Measurements from ENCODE around the gene KLF2. TPM values are rescaled to one million over a fixed set of nuclear protein-coding genes. Genes with fewer than 3 reads are reported as not detected.

KLF2 gene
- total and polyA plus RNA-seq, 10 of the 15 experiments (the other 5 are each of a cell fraction or from before 2014, with no cell fraction given): 0.16 to 13.7 (median 1.0) TPM

DNA sequence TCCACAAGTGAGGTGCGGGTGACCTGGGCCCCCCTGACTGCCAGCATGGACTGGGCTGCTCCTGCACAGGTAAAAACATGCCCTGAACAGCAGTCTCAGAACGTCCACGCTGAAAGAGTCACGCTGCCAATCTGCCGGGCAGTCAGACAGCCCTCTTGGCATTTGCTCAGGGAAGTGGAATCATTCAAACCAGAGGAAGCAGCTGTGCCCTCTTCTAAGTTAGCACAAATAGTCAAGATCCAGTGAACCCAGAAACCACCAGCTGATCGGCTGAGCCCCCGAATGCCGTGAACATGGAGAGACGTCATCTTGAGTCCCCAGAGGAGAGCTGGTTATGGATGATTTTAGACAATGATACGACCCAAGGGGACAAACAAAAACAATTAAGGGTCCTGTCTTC is 34.4 kb downstream of the KLF2 start (continued):
- TF ChIP-seq, protein P1, sequence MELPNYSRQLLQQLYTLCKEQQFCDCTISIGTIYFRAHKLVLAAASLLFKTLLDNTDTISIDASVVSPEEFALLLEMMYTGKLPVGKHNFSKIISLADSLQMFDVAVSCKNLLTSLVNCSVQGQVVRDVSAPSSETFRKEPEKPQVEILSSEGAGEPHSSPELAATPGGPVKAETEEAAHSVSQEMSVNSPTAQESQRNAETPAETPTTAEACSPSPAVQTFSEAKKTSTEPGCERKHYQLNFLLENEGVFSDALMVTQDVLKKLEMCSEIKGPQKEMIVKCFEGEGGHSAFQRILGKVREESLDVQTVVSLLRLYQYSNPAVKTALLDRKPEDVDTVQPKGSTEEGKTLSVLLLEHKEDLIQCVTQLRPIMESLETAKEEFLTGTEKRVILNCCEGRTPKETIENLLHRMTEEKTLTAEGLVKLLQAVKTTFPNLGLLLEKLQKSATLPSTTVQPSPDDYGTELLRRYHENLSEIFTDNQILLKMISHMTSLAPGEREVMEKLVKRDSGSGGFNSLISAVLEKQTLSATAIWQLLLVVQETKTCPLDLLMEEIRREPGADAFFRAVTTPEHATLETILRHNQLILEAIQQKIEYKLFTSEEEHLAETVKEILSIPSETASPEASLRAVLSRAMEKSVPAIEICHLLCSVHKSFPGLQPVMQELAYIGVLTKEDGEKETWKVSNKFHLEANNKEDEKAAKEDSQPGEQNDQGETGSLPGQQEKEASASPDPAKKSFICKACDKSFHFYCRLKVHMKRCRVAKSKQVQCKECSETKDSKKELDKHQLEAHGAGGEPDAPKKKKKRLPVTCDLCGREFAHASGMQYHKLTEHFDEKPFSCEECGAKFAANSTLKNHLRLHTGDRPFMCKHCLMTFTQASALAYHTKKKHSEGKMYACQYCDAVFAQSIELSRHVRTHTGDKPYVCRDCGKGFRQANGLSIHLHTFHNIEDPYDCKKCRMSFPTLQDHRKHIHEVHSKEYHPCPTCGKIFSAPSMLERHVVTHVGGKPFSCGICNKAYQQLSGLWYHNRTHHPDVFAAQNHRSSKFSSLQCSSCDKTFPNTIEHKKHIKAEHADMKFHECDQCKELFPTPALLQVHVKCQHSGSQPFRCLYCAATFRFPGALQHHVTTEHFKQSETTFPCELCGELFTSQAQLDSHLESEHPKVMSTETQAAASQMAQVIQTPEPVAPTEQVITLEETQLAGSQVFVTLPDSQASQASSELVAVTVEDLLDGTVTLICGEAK (IDR thresholded peaks at IDR 0.05; ENCODE audit: borderline replicate concordance): no peak
- TF ChIP-seq ZNF217 (IDR thresholded peaks at IDR 0.05): no peak
- TF ChIP-seq RB1 (IDR thresholded peaks at IDR 0.05; ENCODE audit: borderline replicate concordance): no peak
- no peak for TF ChIP-seq FOXM1 (IDR thresholded peaks at IDR 0.05; ENCODE audit: low read depth, low read length)
- no peak for TF ChIP-seq ZSCAN29 (IDR thresholded peaks at IDR 0.05)
- no peak for TF ChIP-seq SMARCA5 (IDR thresholded peaks at IDR 0.05)

DNA sequence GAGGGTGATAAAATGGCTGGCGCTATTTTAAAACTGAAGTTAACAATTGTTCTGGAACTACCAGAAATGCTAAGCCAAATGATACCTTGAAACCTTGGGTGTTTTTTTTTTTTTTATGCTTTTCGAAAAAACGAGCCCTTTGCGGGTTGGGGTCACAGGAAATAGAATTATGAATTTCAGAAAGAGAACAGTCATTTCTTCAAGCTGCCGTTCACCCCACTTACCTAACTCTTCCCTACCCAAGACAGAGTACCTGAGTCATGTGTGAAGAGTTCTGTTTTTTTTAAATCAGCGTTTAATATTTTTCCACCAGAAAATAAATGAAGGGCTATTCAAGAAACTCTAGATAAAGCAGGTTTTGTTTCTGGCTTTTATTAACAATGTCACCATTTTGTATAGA is 35.3 kb downstream of the KLF2 start:
- WGBS (ENCODE audit: insufficient coverage, insufficient replicate concordance, low lambda C conversion rate, missing lambda C conversion rate): 83% methylated on average over 6 of the region's 6 CpGs
- TF ChIP-seq NFYA (IDR thresholded peaks at IDR 0.05; ENCODE audit: borderline replicate concordance, low read depth, low read length) (no peak), DPF2 (IDR thresholded peaks at IDR 0.05) (no peak), YBX1 (IDR thresholded peaks at IDR 0.05) (no peak), NRF1 (conservative IDR thresholded peaks at IDR 0.05; ENCODE audit: low read depth, low read length) (no peak), CBX3 (IDR thresholded peaks at IDR 0.05; ENCODE audit: borderline replicate concordance, low read depth) (no peak), RAD21 (IDR thresholded peaks at IDR 0.05; ENCODE audit: insufficient read depth, low read depth, low read length) (no peak), PAX8 (IDR thresholded peaks at IDR 0.05) (no peak), MYC (IDR thresholded peaks at IDR 0.05; ENCODE audit: insufficient read depth, insufficient read length, insufficient replicate concordance, low read length, severe bottlenecking) (no peak), CHD1 (IDR thresholded peaks at IDR 0.05; ENCODE audit: low read depth, low read length) (no peak), ZBED1 (IDR thresholded peaks at IDR 0.05; ENCODE audit: borderline replicate concordance) (no peak), JUNB (IDR thresholded peaks at IDR 0.05) (no peak)
- TF ChIP-seq, protein P2, sequence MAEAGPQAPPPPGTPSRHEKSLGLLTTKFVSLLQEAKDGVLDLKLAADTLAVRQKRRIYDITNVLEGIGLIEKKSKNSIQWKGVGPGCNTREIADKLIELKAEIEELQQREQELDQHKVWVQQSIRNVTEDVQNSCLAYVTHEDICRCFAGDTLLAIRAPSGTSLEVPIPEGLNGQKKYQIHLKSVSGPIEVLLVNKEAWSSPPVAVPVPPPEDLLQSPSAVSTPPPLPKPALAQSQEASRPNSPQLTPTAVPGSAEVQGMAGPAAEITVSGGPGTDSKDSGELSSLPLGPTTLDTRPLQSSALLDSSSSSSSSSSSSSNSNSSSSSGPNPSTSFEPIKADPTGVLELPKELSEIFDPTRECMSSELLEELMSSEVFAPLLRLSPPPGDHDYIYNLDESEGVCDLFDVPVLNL (IDR thresholded peaks at IDR 0.05; ENCODE audit: low read depth, low read length): no peak
- Histone ChIP-seq H3K27ac (ENCODE audit: control insufficient read depth, insufficient read depth) (no peak overlapping the region), H3K36me3 (ENCODE audit: control insufficient read depth in 2 of 2, insufficient read depth in 2 of 2, low read length in 1 of 2) (peaks cover 0 to 4% of the 10 kb centered on the region in 2 experiments; a peak in 2 of 4 replicates), H3K4me2 (ENCODE audit: control insufficient read depth, insufficient read depth) (no peak overlapping the region), H3K27me3 (replicated peaks in 1 of 2; ENCODE audit: control insufficient read depth in 2 of 2, insufficient read depth in 2 of 2, low read length in 1 of 2) (no peaks in the 10 kb centered on the region), H2AFZ (ENCODE audit: control insufficient read depth, low read depth, low read length) (no peak overlapping the region), H3K79me2 (ENCODE audit: control insufficient read depth, insufficient read depth, low read length) (no peaks in the 10 kb centered on the region), H3K4me1 (ENCODE audit: control insufficient read depth, insufficient read depth, low read length) (peaks cover 7% of the 10 kb centered on the region), H3K9ac (ENCODE audit: control insufficient read depth, insufficient read depth, low read length) (no peak overlapping the region), H3K9me3 (replicated peaks; ENCODE audit: control insufficient read depth, insufficient read depth, low read length) (no peaks in the 10 kb centered on the region), H3K4me3 (no peak overlapping the region), H4K20me1 (ENCODE audit: control insufficient read depth, insufficient read depth) (0 out of 2 replicates have a peak, but pooled peaks cover 2% of the 10 kb centered on the region)
- CTCF ChIA-PET: no interaction called here
- RAD21 ChIA-PET (ENCODE audit: unreplicated experiment): interaction anchor here (2.3 kb wide), 1 partner anchor 23 kb away, joined by 7 read pairs; no protein-coding TSS in a partner anchor
- FAIRE-seq (no peak), ATAC-seq (no peak), DNase-seq (ENCODE audit: low read depth, low spot score) (no peak)
- SMC1A ChIA-PET (ENCODE audit: uncharacterized antibody, unreplicated experiment): no interaction called here
- no TSS peak for BruUV-seq (replicated peaks)
- POLR2A ChIA-PET: no interaction called here
- in situ Hi-C loops (cut with MboI) (no loop called here), intact Hi-C loops (cut with micrococcal nuclease; ENCODE audit: unreplicated experiment) (no loop called here)
